WERI-Rb-1 (cell line): Measurements from ENCODE around the gene P3H2.

ENCODE experiments used
- DNase-seq: peaks from one replicate; pipeline ENCODE4 v3.0.0-alpha.2; 2020
- H3K27ac ChIP-seq: fragments of 250-450 bp; sonication (Bioruptor Pico); 2 replicates; pipeline ENCODE4 v1.5.1; 2020; ENCODE audit warnings: mild to moderate bottlenecking, moderate library complexity
- H3K27me3 ChIP-seq: fragments of 250-450 bp; sonication (Bioruptor Pico); 2 replicates; pipeline ENCODE4 v1.5.1; 2021; ENCODE audit warnings: mild to moderate bottlenecking, low read depth, moderate library complexity; ENCODE audit not compliant: insufficient read depth, severe bottlenecking
- H3K36me3 ChIP-seq: fragments of 250-450 bp; sonication (Bioruptor Pico); 2 replicates; pipeline ENCODE4 v1.5.1; 2020; ENCODE audit warnings: mild to moderate bottlenecking, moderate library complexity
- H3K4me3 ChIP-seq: 2 replicates; pipeline ENCODE4 v1.5.1; 2011; ENCODE audit warnings: low read depth, mild to moderate bottlenecking, control low read depth, low read length
- H3K9me3 ChIP-seq: fragments of 250-450 bp; sonication (Bioruptor Pico); 2 replicates; pipeline ENCODE4 v1.5.1; 2021; ENCODE audit warnings: mild to moderate bottlenecking, moderate library complexity; ENCODE audit not compliant: severe bottlenecking
- CTCF ChIP-seq: IDR thresholded peaks from 2 replicates; pipeline ENCODE4 v1.5.1; 2011; ENCODE audit warnings: low read depth, mild to moderate bottlenecking, control low read depth, inconsistent platforms, low read length

Gene P3H2

GRCh38 chr3:189911001-189911400, 209.7 kb downstream of the P3H2 start:
- no peak for DNase-seq
- no peak overlapping the region for H3K27ac ChIP-seq
- no peaks in the 10 kb centered on the region for H3K27me3 ChIP-seq
- H3K4me3 ChIP-seq: no peak overlapping the region
- no peak for TF ChIP-seq CTCF
- H3K9me3 ChIP-seq: no peaks in the 10 kb centered on the region
- no peaks in the 10 kb centered on the region for H3K36me3 ChIP-seq

GRCh38 chr3:189909573-189909972, 211.1 kb downstream of the P3H2 start:
- Histone ChIP-seq H3K27ac (no peak overlapping the region), H3K9me3 (no peaks in the 10 kb centered on the region), H3K36me3 (no peaks in the 10 kb centered on the region), H3K27me3 (no peaks in the 10 kb centered on the region), H3K4me3 (no peak overlapping the region)
- TF ChIP-seq CTCF: no peak
- no peak for DNase-seq

- H3K27me3 ChIP-seq: no peaks in the 10 kb centered on the region
- TF ChIP-seq CTCF: no peak
- H3K36me3 ChIP-seq: no peaks in the 10 kb centered on the region
- no peak for DNase-seq
- no peak overlapping the region for H3K4me3 ChIP-seq
- H3K27ac ChIP-seq: no peak overlapping the region
- H3K9me3 ChIP-seq: no peaks in the 10 kb centered on the region
These were observed 211.6 kb downstream of the P3H2 start for GRCh38 chr3:189909139-189909538.

GRCh38 chr3:189908646-189909045, 212.1 kb downstream of the P3H2 start:
- Histone ChIP-seq H3K36me3 (no peaks in the 10 kb centered on the region), H3K27me3 (no peaks in the 10 kb centered on the region), H3K4me3 (no peak overlapping the region), H3K9me3 (no peaks in the 10 kb centered on the region), H3K27ac (no peak overlapping the region)
- TF ChIP-seq CTCF: no peak
- no peak for DNase-seq

- Histone ChIP-seq H3K27ac (no peak overlapping the region), H3K27me3 (no peaks in the 10 kb centered on the region), H3K4me3 (no peak overlapping the region), H3K36me3 (no peaks in the 10 kb centered on the region), H3K9me3 (no peaks in the 10 kb centered on the region)
- TF ChIP-seq CTCF: no peak
- DNase-seq: no peak
These were observed 212.9 kb downstream of the P3H2 start for GRCh38 chr3:189907803-189908202.
